Measurements from ENCODE around the gene TBC1D12. TPM values are rescaled to one million over a fixed set of nuclear protein-coding genes. Genes with fewer than 3 reads are reported as not detected.

The TBC1D12 gene
- total RNA-seq, 2 donors from 2014 or later: 20.7 to 26.7 TPM

GRCh38 chr10:94430701-94431100 lies 28.4 kb downstream of the TBC1D12 start:
- ATAC-seq (ENCODE audit: insufficient number of reproducible peaks, low FRiP score, low read depth): no peak
- no peaks in the 10 kb centered on the region for H3K36me3 ChIP-seq
- no peaks in the 10 kb centered on the region for H3K27me3 ChIP-seq (replicated peaks; ENCODE audit: insufficient read depth)
- peaks cover 4% of the 10 kb centered on the region for H3K9me3 ChIP-seq
- no peak for TF ChIP-seq CTCF (IDR thresholded peaks at IDR 0.05)
- no peak for DNase-seq (ENCODE audit: low spot score)
- no peak overlapping the region for H3K4me3 ChIP-seq
- H3K27ac ChIP-seq: no peak overlapping the region
- peaks cover 12 to 20% of the 10 kb centered on the region in 2 donors for H3K4me1 ChIP-seq (ENCODE audit: control insufficient read depth in 1 of 2, low read depth in 2 of 2)

GRCh38 chr10:94432443-94432842 lies 30.1 kb downstream of the TBC1D12 start:
- Histone ChIP-seq H3K4me3 (no peak overlapping the region), H3K27ac (no peak overlapping the region), H3K27me3 (replicated peaks; ENCODE audit: insufficient read depth) (no peaks in the 10 kb centered on the region), H3K9me3 (peaks cover 10% of the 10 kb centered on the region), H3K4me1 (ENCODE audit: control insufficient read depth in 1 of 2, low read depth in 2 of 2) (peaks cover 12 to 20% of the 10 kb centered on the region in 2 donors), H3K36me3 (no peaks in the 10 kb centered on the region)
- ATAC-seq (ENCODE audit: insufficient number of reproducible peaks, low FRiP score, low read depth): no peak
- DNase-seq (ENCODE audit: low spot score): no peak
- no peak for TF ChIP-seq CTCF (IDR thresholded peaks at IDR 0.05)

GRCh38 chr10:94439275-94439861 lies 37.0 kb downstream of the TBC1D12 start:
- TF ChIP-seq CTCF (IDR thresholded peaks at IDR 0.05): no peak
- peaks cover 12% of the 10 kb centered on the region for H3K9me3 ChIP-seq
- DNase-seq (ENCODE audit: low spot score): no peak
- ATAC-seq (ENCODE audit: insufficient number of reproducible peaks, low FRiP score, low read depth): no peak
- no peak overlapping the region for H3K27ac ChIP-seq
- no peaks in the 10 kb centered on the region for H3K36me3 ChIP-seq
- H3K27me3 ChIP-seq (replicated peaks; ENCODE audit: insufficient read depth): no peaks in the 10 kb centered on the region
- H3K4me1 ChIP-seq (ENCODE audit: control insufficient read depth in 1 of 2, low read depth in 2 of 2): peaks cover 5% of the 10 kb centered on the region in 2 donors
- no peak overlapping the region for H3K4me3 ChIP-seq

GRCh38 chr10:94440096-94440495 lies 37.8 kb downstream of the TBC1D12 start:
- H3K4me3 ChIP-seq: no peak overlapping the region
- no peak overlapping the region for H3K27ac ChIP-seq
- ATAC-seq (ENCODE audit: insufficient number of reproducible peaks, low FRiP score, low read depth) (no peak), DNase-seq (ENCODE audit: low spot score) (no peak)
- no peak for TF ChIP-seq CTCF (IDR thresholded peaks at IDR 0.05)
- H3K36me3 ChIP-seq: no peaks in the 10 kb centered on the region
- H3K4me1 ChIP-seq (ENCODE audit: control insufficient read depth in 1 of 2, low read depth in 2 of 2): peaks cover 5% of the 10 kb centered on the region in 2 donors
- H3K27me3 ChIP-seq (replicated peaks; ENCODE audit: insufficient read depth): no peaks in the 10 kb centered on the region
- peaks cover 12% of the 10 kb centered on the region for H3K9me3 ChIP-seq

GRCh38 chr10:94443047-94443446 lies 40.7 kb downstream of the TBC1D12 start:
- ATAC-seq (ENCODE audit: insufficient number of reproducible peaks, low FRiP score, low read depth) (no peak), DNase-seq (ENCODE audit: low spot score) (no peak)
- Histone ChIP-seq H3K9me3 (no peaks in the 10 kb centered on the region), H3K27ac (no peak overlapping the region), H3K27me3 (replicated peaks; ENCODE audit: insufficient read depth) (no peaks in the 10 kb centered on the region), H3K4me1 (ENCODE audit: control insufficient read depth in 1 of 2, low read depth in 2 of 2) (peaks cover 5% of the 10 kb centered on the region in 2 donors), H3K36me3 (no peaks in the 10 kb centered on the region), H3K4me3 (no peak overlapping the region)
- no peak for TF ChIP-seq CTCF (IDR thresholded peaks at IDR 0.05)

Data from thoracic aorta (tissue), 2 donors.